WTC11 (cell line): Measurements from ENCODE around the gene WASF3. TPM values are rescaled to one million over a fixed set of nuclear protein-coding genes. Genes with fewer than 3 reads are reported as not detected.

Experiments used
- ATAC-seq: fragments of 200-7000 bp; cut with Tn5 transposase; 2 replicates; pipeline ENCODE4 v1.10.0; 2021; ENCODE audit warnings: mild to moderate bottlenecking, moderate library complexity
- CTCF ChIA-PET: fragments of 300-600 bp; sonication (Branson Sonifier 250); formaldehyde crosslinking; loops from one replicate; lab custom pipeline; 2021; ENCODE audit warnings: antibody characterized with exemption; lab: Charles Lee
- POLR2A ChIA-PET: fragments of 350-600 bp; sonication (Branson Sonifier 250); formaldehyde crosslinking; loops from one replicate; lab custom pipeline; 2021; ENCODE audit warnings: antibody characterized with exemption; lab: Charles Lee
- DNase-seq: peaks from one replicate; pipeline ENCODE4 v3.0.0; 2021; ENCODE audit warnings: low spot score
- H3K27ac Mint-ChIP-seq: 2 replicates; pipeline ENCODE4 v1.8.0; 2021; ENCODE audit warnings: mixed read lengths
- H3K27me3 Mint-ChIP-seq: 2 replicates; pipeline ENCODE4 v1.8.0; 2021; ENCODE audit warnings: low read depth, mild to moderate bottlenecking, moderate library complexity, mixed read lengths
- H3K36me3 Mint-ChIP-seq: 2 replicates; pipeline ENCODE4 v1.8.0; 2021; ENCODE audit warnings: mixed read lengths
- H3K4me1 Mint-ChIP-seq: 2 replicates; pipeline ENCODE4 v1.8.0; 2022; ENCODE audit warnings: mixed read lengths
- H3K4me3 Mint-ChIP-seq: 2 replicates; pipeline ENCODE4 v1.8.0; 2021; ENCODE audit warnings: mild to moderate bottlenecking, moderate library complexity, mixed read lengths
- H3K9me3 Mint-ChIP-seq: 2 replicates; pipeline ENCODE4 v1.8.0; 2021; ENCODE audit warnings: mixed read lengths
- AR ChIP-seq: fragments of 250-450 bp; sonication (Bioruptor Pico); IDR thresholded peaks from 2 replicates; pipeline ENCODE4 v1.9.0; 2021; ENCODE audit warnings: mild to moderate bottlenecking
- ATF3 ChIP-seq: sonication (generic); formaldehyde crosslinking; conservative IDR thresholded peaks from 2 replicates; pipeline ENCODE4 v1.8.1; 2022; ENCODE audit warnings: mild to moderate bottlenecking, missing genetic modification reagents
- CBFB ChIP-seq: sonication (generic); formaldehyde crosslinking; IDR thresholded peaks from 2 replicates; pipeline ENCODE4 v1.8.1; 2022; ENCODE audit warnings: mild to moderate bottlenecking, low read depth, missing genetic modification reagents
- E2F4 ChIP-seq: sonication (generic); formaldehyde crosslinking; IDR thresholded peaks from 2 replicates; pipeline ENCODE4 v1.8.1; 2022; ENCODE audit warnings: low read depth, mild to moderate bottlenecking, moderate library complexity, missing genetic modification reagents, borderline replicate concordance
- ELF4 ChIP-seq: sonication (generic); formaldehyde crosslinking; IDR thresholded peaks from 2 replicates; pipeline ENCODE4 v1.8.1; 2022; ENCODE audit warnings: low read depth, mild to moderate bottlenecking, moderate library complexity, missing genetic modification reagents
- FOXJ3 ChIP-seq: sonication (generic); formaldehyde crosslinking; IDR thresholded peaks from 2 replicates; pipeline ENCODE4 v1.9.0; 2021; ENCODE audit warnings: missing genetic modification reagents, mild to moderate bottlenecking, borderline replicate concordance
- FOXK1 ChIP-seq: sonication (generic); formaldehyde crosslinking; IDR thresholded peaks from 2 replicates; pipeline ENCODE4 v1.8.0; 2022; ENCODE audit warnings: mild to moderate bottlenecking, moderate library complexity, missing genetic modification reagents
- FOXP4 ChIP-seq: sonication (generic); formaldehyde crosslinking; IDR thresholded peaks from 2 replicates; pipeline ENCODE4 v1.8.0; 2022; ENCODE audit warnings: mild to moderate bottlenecking, missing genetic modification reagents
- GRHL2 ChIP-seq: fragments of 250-450 bp; sonication (Bioruptor Pico); IDR thresholded peaks from 2 replicates; pipeline ENCODE4 v1.8.0; 2022; ENCODE audit warnings: mild to moderate bottlenecking, moderate library complexity; ENCODE audit not compliant: insufficient replicate concordance, severe bottlenecking
- IRF2 ChIP-seq: sonication (generic); formaldehyde crosslinking; IDR thresholded peaks from 2 replicates; pipeline ENCODE4 v1.8.0; 2022; ENCODE audit warnings: low read depth, missing genetic modification reagents, borderline replicate concordance
- JUN ChIP-seq: sonication (generic); formaldehyde crosslinking; IDR thresholded peaks from 2 replicates; pipeline ENCODE4 v1.8.0; 2023; ENCODE audit warnings: mild to moderate bottlenecking, missing genetic modification reagents
- MAX ChIP-seq: sonication (generic); formaldehyde crosslinking; IDR thresholded peaks from 2 replicates; pipeline ENCODE4 v1.8.0; 2022; ENCODE audit warnings: mild to moderate bottlenecking, missing genetic modification reagents
- NFATC4 ChIP-seq: fragments of 250-450 bp; sonication (Bioruptor Pico); IDR thresholded peaks from 2 replicates; pipeline ENCODE4 v1.9.0; 2021; ENCODE audit warnings: mild to moderate bottlenecking
- PREB ChIP-seq: sonication (generic); formaldehyde crosslinking; IDR thresholded peaks from 2 replicates; pipeline ENCODE4 v1.8.1; 2022; ENCODE audit warnings: mild to moderate bottlenecking, missing genetic modification reagents, moderate library complexity, borderline replicate concordance
- PRRX2 ChIP-seq: fragments of 250-450 bp; sonication (Bioruptor Pico); IDR thresholded peaks from 2 replicates; pipeline ENCODE4 v1.8.0; 2021; ENCODE audit warnings: mild to moderate bottlenecking
- STAT6 ChIP-seq: sonication (generic); formaldehyde crosslinking; conservative IDR thresholded peaks from 2 replicates; pipeline ENCODE4 v1.8.1; 2023; ENCODE audit warnings: mild to moderate bottlenecking, low read depth, missing genetic modification reagents, moderate library complexity
- ZNF121 ChIP-seq: sonication (generic); formaldehyde crosslinking; IDR thresholded peaks from 2 replicates; pipeline ENCODE4 v1.8.0; 2023; ENCODE audit warnings: missing genetic modification reagents
- ZNF263 ChIP-seq: sonication (generic); formaldehyde crosslinking; IDR thresholded peaks from 2 replicates; pipeline ENCODE4 v1.8.1; 2022; ENCODE audit warnings: low read depth, mild to moderate bottlenecking, moderate library complexity, missing genetic modification reagents
- ZNF532 ChIP-seq: fragments of 250-450 bp; sonication (Bioruptor Pico); IDR thresholded peaks from 2 replicates; pipeline ENCODE4 v1.9.0; 2021; ENCODE audit warnings: mild to moderate bottlenecking, borderline replicate concordance
- ZSCAN18 ChIP-seq: fragments of 250-450 bp; sonication (Bioruptor Pico); IDR thresholded peaks from 2 replicates; pipeline ENCODE4 v2.1.2; 2022; ENCODE audit warnings: mild to moderate bottlenecking, moderate library complexity
- total RNA-seq: library from RNA; stranded (reverse); gene quantifications from 3 replicates; pipeline ENCODE4 v1.2.3, GENCODE V29; 2021

The WASF3 gene
- total RNA-seq, 1 experiment from 2014 or later: 26.8 TPM

GRCh38 chr13:26522571-26522970 is 34.9 kb upstream of the WASF3 start:
- no peaks in the 10 kb centered on the region for H3K9me3 Mint-ChIP-seq
- POLR2A ChIA-PET: interaction anchor here (0.6 kb wide), 1 partner anchor 8 kb away, joined by 3 read pairs; no protein-coding TSS in a partner anchor
- DNase-seq (no peak), ATAC-seq (no peak)
- no peak overlapping the region for H3K4me3 Mint-ChIP-seq
- CTCF ChIA-PET: no interaction called here
- no peaks in the 10 kb centered on the region for H3K27me3 Mint-ChIP-seq
- H3K36me3 Mint-ChIP-seq: no peaks in the 10 kb centered on the region
- TF ChIP-seq STAT6: no peak
- no peak for TF ChIP-seq ZNF263 (CRISPR knock-in tag)
- TF ChIP-seq CBFB (CRISPR knock-in tag): no peak
- no peak for TF ChIP-seq GRHL2 (CRISPR knock-in tag)
- TF ChIP-seq ATF3 (CRISPR knock-in tag): no peak
- no peak for TF ChIP-seq AR (CRISPR knock-in tag)
- TF ChIP-seq IRF2: no peak
- TF ChIP-seq E2F4 (CRISPR knock-in tag): no peak
- no peak for TF ChIP-seq JUN (CRISPR knock-in tag)
- no peak for TF ChIP-seq NFATC4 (CRISPR knock-in tag)
- TF ChIP-seq PRRX2 (CRISPR knock-in tag): no peak
- TF ChIP-seq ELF4 (CRISPR knock-in tag): no peak
- TF ChIP-seq PREB (CRISPR knock-in tag): no peak
- no peak for TF ChIP-seq FOXK1 (CRISPR knock-in tag)
- TF ChIP-seq FOXP4 (CRISPR knock-in tag): no peak
- TF ChIP-seq ZSCAN18 (CRISPR knock-in tag): no peak
- no peak for TF ChIP-seq ZNF532 (CRISPR knock-in tag)
- TF ChIP-seq ZNF121 (CRISPR knock-in tag): no peak
- TF ChIP-seq FOXJ3 (CRISPR knock-in tag): no peak
- no peak for TF ChIP-seq MAX
- H3K4me1 Mint-ChIP-seq: peaks cover 18% of the 10 kb centered on the region
- H3K27ac Mint-ChIP-seq: no peak overlapping the region
